ENCODE measurements around the gene ZBED5. TPM values are rescaled to one million over a fixed set of nuclear protein-coding genes. Genes with fewer than 3 reads are reported as not detected.

Gene ZBED5
- total RNA-seq, 1 experiment from 2014 or later, result 43.5 TPM

DNA sequence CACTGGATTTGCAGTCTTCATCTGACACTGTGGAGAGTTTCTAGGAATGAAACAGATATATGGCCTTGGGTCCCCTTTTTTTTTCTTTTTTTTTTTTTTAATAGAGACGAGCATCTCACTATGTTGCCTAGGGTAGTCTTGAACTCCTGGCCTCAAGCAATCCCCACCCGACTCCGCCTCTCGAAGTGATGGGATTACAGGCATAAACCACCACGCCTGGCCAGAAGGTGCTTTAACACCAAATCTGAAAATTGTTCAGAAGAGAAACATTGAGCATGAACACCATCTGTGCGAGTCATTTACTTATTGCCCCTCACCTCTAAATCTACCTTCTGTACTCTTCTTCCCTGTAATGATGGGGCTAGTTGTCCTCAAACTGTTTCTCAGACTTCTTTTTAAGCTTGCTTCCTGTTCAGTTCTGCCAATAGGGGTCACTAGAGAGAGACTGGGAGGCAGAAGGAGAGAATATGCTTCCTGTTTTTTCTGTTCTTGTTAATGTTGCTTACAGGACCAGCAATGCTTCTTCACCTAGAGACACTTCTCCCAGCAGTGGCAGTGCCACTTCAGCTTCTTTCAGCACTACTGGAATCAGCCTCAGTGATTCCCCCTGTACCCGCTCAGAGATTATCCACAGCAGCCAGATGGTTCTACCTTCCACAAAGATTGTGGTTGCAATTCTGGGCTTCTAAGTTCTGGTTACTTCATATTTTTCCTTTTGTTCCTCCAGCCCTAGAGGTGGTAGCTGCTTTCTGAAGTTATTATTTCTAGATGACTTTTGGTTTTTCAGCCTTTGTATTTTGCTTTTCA lies 20.8 kb upstream of the ZBED5 start:
- DNase-seq (ENCODE audit: low spot score), result peak; percentile 81
- POLR2A ChIA-PET (ENCODE audit: low non-redundant PET), result no interaction called here
- TF ChIP-seq EZH2 (IDR thresholded peaks at IDR 0.05; ENCODE audit: borderline replicate concordance, low read depth, low read length, poor library complexity, severe bottlenecking), result no peak
- TF ChIP-seq, protein P1, sequence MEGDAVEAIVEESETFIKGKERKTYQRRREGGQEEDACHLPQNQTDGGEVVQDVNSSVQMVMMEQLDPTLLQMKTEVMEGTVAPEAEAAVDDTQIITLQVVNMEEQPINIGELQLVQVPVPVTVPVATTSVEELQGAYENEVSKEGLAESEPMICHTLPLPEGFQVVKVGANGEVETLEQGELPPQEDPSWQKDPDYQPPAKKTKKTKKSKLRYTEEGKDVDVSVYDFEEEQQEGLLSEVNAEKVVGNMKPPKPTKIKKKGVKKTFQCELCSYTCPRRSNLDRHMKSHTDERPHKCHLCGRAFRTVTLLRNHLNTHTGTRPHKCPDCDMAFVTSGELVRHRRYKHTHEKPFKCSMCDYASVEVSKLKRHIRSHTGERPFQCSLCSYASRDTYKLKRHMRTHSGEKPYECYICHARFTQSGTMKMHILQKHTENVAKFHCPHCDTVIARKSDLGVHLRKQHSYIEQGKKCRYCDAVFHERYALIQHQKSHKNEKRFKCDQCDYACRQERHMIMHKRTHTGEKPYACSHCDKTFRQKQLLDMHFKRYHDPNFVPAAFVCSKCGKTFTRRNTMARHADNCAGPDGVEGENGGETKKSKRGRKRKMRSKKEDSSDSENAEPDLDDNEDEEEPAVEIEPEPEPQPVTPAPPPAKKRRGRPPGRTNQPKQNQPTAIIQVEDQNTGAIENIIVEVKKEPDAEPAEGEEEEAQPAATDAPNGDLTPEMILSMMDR (conservative IDR thresholded peaks at IDR 0.05; ENCODE audit: low read depth, low read length), result peak; percentile 82
- H3K9me3 ChIP-seq (ENCODE audit: low read depth, low read length, poor library complexity, severe bottlenecking), result no peaks in the 10 kb centered on the region
- no peaks in the 10 kb centered on the region for H3K27me3 ChIP-seq (replicated peaks; ENCODE audit: insufficient read depth, low read depth, low read length, poor library complexity)
- H3K4me3 ChIP-seq (ENCODE audit: low read depth, low read length, poor library complexity, severe bottlenecking), result no peak overlapping the region
- H3K4me1 ChIP-seq (ENCODE audit: insufficient read depth, low read length, poor library complexity, severe bottlenecking), result no peaks in the 10 kb centered on the region
- H3K36me3 ChIP-seq (ENCODE audit: insufficient read depth, low read length, poor library complexity, severe bottlenecking), result no peaks in the 10 kb centered on the region
- intact Hi-C loops (cut with micrococcal nuclease; ENCODE audit: unreplicated experiment), result no loop called here
- H3K27ac ChIP-seq (ENCODE audit: low read depth, low read length, poor library complexity, severe bottlenecking), result no peak overlapping the region
- CTCF ChIA-PET, result interaction anchor here (0.6 to 1.0 kb wide), 3 partner anchors 15 to 1593 kb away, joined by 3 to 4 read pairs (median 3); no protein-coding TSS in a partner anchor
- no TSS peak for BruUV-seq (replicated peaks)

DNA sequence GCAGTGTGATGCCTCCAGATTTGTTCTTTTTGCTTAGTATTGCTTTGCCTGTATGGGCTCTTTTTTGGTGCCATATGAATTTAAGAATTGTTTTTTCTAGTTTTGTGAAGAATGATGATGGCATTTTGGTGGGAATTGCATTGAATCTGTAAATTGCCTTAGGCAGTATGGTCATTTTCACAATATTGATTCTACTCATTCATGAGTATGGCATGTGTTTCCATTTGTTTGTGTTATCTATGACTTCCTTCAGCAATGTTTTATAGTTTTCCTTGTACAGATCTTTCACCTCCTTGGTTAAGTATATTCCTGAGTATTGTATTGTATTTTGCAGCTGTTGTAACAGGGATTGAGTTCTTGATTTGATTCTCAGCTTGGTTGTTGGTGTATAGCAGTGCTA lies 18.3 kb upstream of the ZBED5 start:
- ChIA-PET CTCF (no interaction called here), POLR2A (ENCODE audit: low non-redundant PET) (no interaction called here)
- no TSS peak for BruUV-seq (replicated peaks)
- intact Hi-C loops (cut with micrococcal nuclease; ENCODE audit: unreplicated experiment), result no loop called here
- Histone ChIP-seq H3K4me1 (ENCODE audit: insufficient read depth, low read length, poor library complexity, severe bottlenecking) (no peaks in the 10 kb centered on the region), H3K36me3 (ENCODE audit: insufficient read depth, low read length, poor library complexity, severe bottlenecking) (no peaks in the 10 kb centered on the region), H3K27me3 (replicated peaks; ENCODE audit: insufficient read depth, low read depth, low read length, poor library complexity) (no peaks in the 10 kb centered on the region), H3K9me3 (ENCODE audit: low read depth, low read length, poor library complexity, severe bottlenecking) (peaks cover 11% of the 10 kb centered on the region), H3K4me3 (ENCODE audit: low read depth, low read length, poor library complexity, severe bottlenecking) (no peak overlapping the region), H3K27ac (ENCODE audit: low read depth, low read length, poor library complexity, severe bottlenecking) (no peak overlapping the region)
- DNase-seq (ENCODE audit: low spot score), result no peak
- no peak for TF ChIP-seq EZH2 (IDR thresholded peaks at IDR 0.05; ENCODE audit: borderline replicate concordance, low read depth, low read length, poor library complexity, severe bottlenecking)
- TF ChIP-seq, protein P1 (conservative IDR thresholded peaks at IDR 0.05; ENCODE audit: low read depth, low read length), result no peak

DNA sequence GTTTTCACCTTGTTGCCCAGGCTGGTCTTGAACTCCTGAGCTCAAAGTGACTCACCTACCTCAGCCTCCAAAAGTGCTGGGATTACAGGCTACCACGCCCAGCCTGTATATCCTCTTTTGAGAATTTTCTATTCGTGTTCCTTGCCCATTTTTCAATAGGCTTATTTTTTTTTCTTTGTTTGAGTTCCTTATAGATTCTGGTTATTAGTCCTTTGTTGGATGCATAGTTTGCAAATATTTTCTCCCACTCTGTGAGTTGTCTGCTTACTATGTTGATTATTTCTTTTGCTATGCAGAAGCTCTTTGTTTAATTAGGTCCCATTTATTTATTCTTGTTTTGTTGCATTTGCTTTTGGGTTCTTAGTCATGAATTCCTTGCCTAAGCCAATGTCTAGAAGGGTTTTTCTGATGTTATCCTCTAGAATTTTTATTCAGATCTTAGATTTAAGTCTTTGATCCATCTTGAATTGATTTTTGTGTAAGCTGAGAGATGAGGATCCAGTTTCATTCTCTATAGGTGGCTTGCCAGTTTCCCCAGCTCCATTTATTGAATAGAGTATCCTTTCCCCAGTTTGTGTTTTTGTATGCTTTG lies 17.7 kb upstream of the ZBED5 start:
- Histone ChIP-seq H3K27me3 (replicated peaks; ENCODE audit: insufficient read depth, low read depth, low read length, poor library complexity) (no peaks in the 10 kb centered on the region), H3K9me3 (ENCODE audit: low read depth, low read length, poor library complexity, severe bottlenecking) (peaks cover 11% of the 10 kb centered on the region), H3K4me1 (ENCODE audit: insufficient read depth, low read length, poor library complexity, severe bottlenecking) (no peaks in the 10 kb centered on the region), H3K36me3 (ENCODE audit: insufficient read depth, low read length, poor library complexity, severe bottlenecking) (no peaks in the 10 kb centered on the region), H3K4me3 (ENCODE audit: low read depth, low read length, poor library complexity, severe bottlenecking) (no peak overlapping the region), H3K27ac (ENCODE audit: low read depth, low read length, poor library complexity, severe bottlenecking) (no peak overlapping the region)
- POLR2A ChIA-PET (ENCODE audit: low non-redundant PET), result no interaction called here
- CTCF ChIA-PET, result no interaction called here
- no TSS peak for BruUV-seq (replicated peaks)
- TF ChIP-seq, protein P1 (conservative IDR thresholded peaks at IDR 0.05; ENCODE audit: low read depth, low read length), result no peak
- no peak for TF ChIP-seq EZH2 (IDR thresholded peaks at IDR 0.05; ENCODE audit: borderline replicate concordance, low read depth, low read length, poor library complexity, severe bottlenecking)
- no peak for DNase-seq (ENCODE audit: low spot score)
- intact Hi-C loops (cut with micrococcal nuclease; ENCODE audit: unreplicated experiment), result no loop called here

All from A673 (cell line).